Pancreas (tissue), 10 donors: ENCODE results near the gene AMN. TPM values are rescaled to one million over a fixed set of nuclear protein-coding genes. Genes with fewer than 3 reads are reported as not detected.
A peak's percentile ranks its signal among the peaks of the same experiment; 100 is the strongest.

Experiments used
- ATAC-seq, 4 donors: fragments of 200-7000 bp; cut with Tn5 transposase; one replicate each; pipeline versions ENCODE4 v1.8.0 to v1.9.1; 2020; ENCODE audit warnings: mild to moderate bottlenecking in 4 of 4, moderate library complexity in 4 of 4
- DNase-seq, 6 donors: peaks; one replicate each; pipeline ENCODE4 v3.0.0-alpha.2; 2020
- FAIRE-seq: peaks from 2 replicates; lab custom pipeline; 2012; peaks lifted over from hg19 to GRCh38; lab: Jason Lieb, UNC
- H3K27ac ChIP-seq, 4 donors: fragments of 200-600 bp; sonication (generic); 1 replicate in 3 of 4; 2 replicates in 1 of 4; pipeline versions ENCODE4 v1.5.0 to v1.8.0; 2020
- H3K27me3 ChIP-seq, 4 donors: fragments of 200-600 bp; one replicate each; pipeline ENCODE4 v1.8.0; 2021
- H3K36me3 ChIP-seq, 3 donors: fragments of 200-600 bp; sonication (generic) in 1 of 3; one replicate each; pipeline versions ENCODE4 v1.5.0 to v1.8.0; 2020 to 2021
- H3K4me1 ChIP-seq, 3 donors: fragments of 200-600 bp; one replicate each; pipeline ENCODE4 v1.8.0; 2021
- H3K4me3 ChIP-seq, 4 donors: fragments of 200-600 bp; sonication (generic) in 2 of 4; one replicate each; pipeline versions ENCODE4 v1.5.0 to v1.8.0; 2020 to 2021
- H3K9me3 ChIP-seq, 4 donors: fragments of 200-600 bp; one replicate each; pipeline ENCODE4 v1.8.0; 2021
- WGBS, 2 donors: extraction: QIAGEN DNeasy Blood & Tissue Kit; methylation state at CpG; one replicate each; pipeline ENCODE4 v1.1.7; 2013; 5-methylcytosine and 5-hydroxymethylcytosine counted together
- intact Hi-C, 3 donors: fragments of 100-400 bp; cut with DNase I; formaldehyde crosslinking; loops; one replicate each; pipeline versions ENCODE4 v1.11.1 to v1.14.2; 2022
- polyA plus RNA-seq, 2 donors: library from polyadenylated mRNA; stranded (reverse); fragments of 200-250 nt; gene quantifications; one replicate each; pipeline ENCODE4 v1.2.3, GENCODE V29; 2013
- total RNA-seq, 6 donors: library from RNA; stranded (reverse); fragmentation: NEBNext Ultra II Directional in 4 of 6; extraction: Animal tissue kit (Norgen Biotek cat#: 25700) in 4 of 6; gene quantifications; one replicate each; pipeline versions ENCODE4 v1.2.1 to v1.2.4, GENCODE V29; 2021 to 2023
- TF ChIP-seq, protein P1 (sequence below), 4 donors: fragments of 200-600 bp; sonication (generic) in 3 of 4; IDR thresholded peaks; one replicate each; pipeline versions ENCODE4 v1.5.0 to v1.8.0; 2021; ENCODE audit warnings: antibody characterized with exemption in 4 of 4
- donor health status: healthy with polysubstance abuse.
- donor health status: DM: no; HTN: no; CAD: no; lungs with moderate emphysema.
- donor health status: DM: no; HTN: no; CAD: no.
- donor health status: control.
- donor health status: control.
- donor health status: Bipolar disorder and iron deficiency.
- donor health status: DM: yes; HTN: yes; CAD: no.
- donor health status: DM: no; HTN: no; CAD: no.
- donor health status: DM: no; HTN: no; CAD: no.
- donor health status: DM: yes; HTN: yes; CAD: no.

Gene AMN
- total and polyA plus RNA-seq, 8 donors, result 1.0 to 4.3 (median 1.5) TPM

DNA sequence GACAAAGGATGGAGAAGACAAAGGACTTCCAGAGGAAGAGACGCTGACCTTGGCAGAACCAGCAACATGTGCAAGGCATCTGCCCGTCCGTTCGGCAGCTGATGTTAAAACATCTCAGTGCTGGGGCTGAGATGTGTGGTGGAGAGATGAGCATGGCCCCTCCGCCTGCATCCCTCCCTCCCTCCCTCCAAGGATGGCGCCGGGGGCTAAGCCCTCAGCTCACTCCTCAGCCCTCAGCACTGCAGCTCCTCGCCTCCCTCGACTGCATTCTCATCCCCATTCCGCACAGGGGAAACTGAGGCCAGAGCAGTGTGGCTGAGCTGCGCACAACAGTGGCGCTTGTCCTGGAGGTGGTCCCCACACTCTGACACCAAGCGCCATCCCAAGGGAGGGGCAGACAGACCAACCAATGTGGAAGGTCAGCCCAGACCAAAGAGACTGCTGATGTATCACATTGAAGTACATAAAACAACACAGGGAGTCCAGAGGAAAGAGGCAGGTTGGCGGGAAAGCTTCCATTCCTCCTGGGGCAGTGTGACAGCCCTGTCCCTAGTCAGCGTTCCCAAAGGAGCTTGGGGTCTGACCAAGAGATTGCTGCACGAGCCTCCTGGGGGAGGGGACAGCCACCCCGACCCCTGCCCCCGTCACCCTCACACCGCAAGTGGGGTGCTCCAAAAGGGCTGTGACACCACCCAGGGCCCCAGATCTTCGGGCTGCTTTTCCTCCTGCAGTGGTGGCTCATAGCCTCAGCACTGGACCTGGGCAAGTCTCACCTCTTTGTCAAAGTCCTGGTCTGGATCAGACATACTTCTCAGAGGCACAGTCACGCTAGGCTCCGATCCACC lies 15.1 kb downstream of the AMN start:
- ATAC-seq, result no peak
- DNase-seq, result peak in 1 of 6 donors; percentile 45
- 94 to 95% methylated on average over 20 to 22 of the region's 22 CpGs for WGBS, 2 donors
- H3K4me3 ChIP-seq, result no peak overlapping the region
- no peak for FAIRE-seq
- H3K9me3 ChIP-seq, result no peaks in the 10 kb centered on the region
- H3K36me3 ChIP-seq, result peaks cover 0 to 38% (median 0%) of the 10 kb centered on the region in 3 donors
- H3K4me1 ChIP-seq, result no peaks in the 10 kb centered on the region
- no peak overlapping the region for H3K27ac ChIP-seq
- intact Hi-C loops, result no loop called here
- TF ChIP-seq, protein P1, sequence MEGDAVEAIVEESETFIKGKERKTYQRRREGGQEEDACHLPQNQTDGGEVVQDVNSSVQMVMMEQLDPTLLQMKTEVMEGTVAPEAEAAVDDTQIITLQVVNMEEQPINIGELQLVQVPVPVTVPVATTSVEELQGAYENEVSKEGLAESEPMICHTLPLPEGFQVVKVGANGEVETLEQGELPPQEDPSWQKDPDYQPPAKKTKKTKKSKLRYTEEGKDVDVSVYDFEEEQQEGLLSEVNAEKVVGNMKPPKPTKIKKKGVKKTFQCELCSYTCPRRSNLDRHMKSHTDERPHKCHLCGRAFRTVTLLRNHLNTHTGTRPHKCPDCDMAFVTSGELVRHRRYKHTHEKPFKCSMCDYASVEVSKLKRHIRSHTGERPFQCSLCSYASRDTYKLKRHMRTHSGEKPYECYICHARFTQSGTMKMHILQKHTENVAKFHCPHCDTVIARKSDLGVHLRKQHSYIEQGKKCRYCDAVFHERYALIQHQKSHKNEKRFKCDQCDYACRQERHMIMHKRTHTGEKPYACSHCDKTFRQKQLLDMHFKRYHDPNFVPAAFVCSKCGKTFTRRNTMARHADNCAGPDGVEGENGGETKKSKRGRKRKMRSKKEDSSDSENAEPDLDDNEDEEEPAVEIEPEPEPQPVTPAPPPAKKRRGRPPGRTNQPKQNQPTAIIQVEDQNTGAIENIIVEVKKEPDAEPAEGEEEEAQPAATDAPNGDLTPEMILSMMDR (IDR thresholded peaks at IDR 0.05), result no peak
- no peaks in the 10 kb centered on the region for H3K27me3 ChIP-seq

- FAIRE-seq (no peak), DNase-seq (peak in 1 of 6 donors; percentile 61), ATAC-seq (no peak)
- intact Hi-C loops, result no loop called here
- Histone ChIP-seq H3K27me3 (no peaks in the 10 kb centered on the region), H3K4me1 (no peaks in the 10 kb centered on the region), H3K27ac (no peak overlapping the region), H3K36me3 (peaks cover 0 to 42% (median 0%) of the 10 kb centered on the region in 3 donors), H3K9me3 (no peaks in the 10 kb centered on the region), H3K4me3 (no peak overlapping the region)
- 92 to 97% methylated on average over 12 of the region's 12 CpGs for whole genome bisulfite sequencing, 2 donors
- TF ChIP-seq, protein P1 (IDR thresholded peaks at IDR 0.05), result no peak
Measured at GRCh38 chr14:102938191-102938590, 15.7 kb downstream of the AMN start.

DNA sequence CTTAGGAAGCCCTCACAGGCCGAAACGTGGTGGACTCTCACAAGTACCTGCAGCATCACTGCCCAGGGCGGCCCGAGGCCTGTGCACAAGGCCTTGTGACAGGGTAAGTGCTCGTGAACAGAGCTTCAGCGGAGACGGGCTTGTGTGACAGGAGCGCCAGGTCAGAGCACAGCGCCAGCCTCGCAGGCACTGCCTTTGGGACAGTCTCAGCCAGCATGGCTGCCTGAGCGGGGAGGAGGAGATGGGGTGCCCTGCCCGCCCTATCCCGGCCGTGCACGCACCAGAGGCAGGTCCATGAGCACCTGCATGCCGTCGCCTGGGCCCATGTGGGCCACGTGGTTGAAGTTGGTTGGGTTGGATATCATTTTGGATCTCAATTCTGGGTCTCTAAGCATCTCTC lies 16.9 kb downstream of the AMN start:
- TF ChIP-seq, protein P1 (IDR thresholded peaks at IDR 0.05), result no peak
- 95% methylated on average over 18 of the region's 18 CpGs for WGBS, 2 donors
- Histone ChIP-seq H3K27me3 (no peaks in the 10 kb centered on the region), H3K27ac (no peak overlapping the region), H3K36me3 (peaks cover 0 to 53% (median 7%) of the 10 kb centered on the region in 3 donors), H3K9me3 (no peaks in the 10 kb centered on the region), H3K4me3 (no peak overlapping the region), H3K4me1 (no peaks in the 10 kb centered on the region)
- ATAC-seq (no peak), DNase-seq (peak in 1 of 6 donors; percentile 75), FAIRE-seq (no peak)
- intact Hi-C loops, result no loop called here

DNA sequence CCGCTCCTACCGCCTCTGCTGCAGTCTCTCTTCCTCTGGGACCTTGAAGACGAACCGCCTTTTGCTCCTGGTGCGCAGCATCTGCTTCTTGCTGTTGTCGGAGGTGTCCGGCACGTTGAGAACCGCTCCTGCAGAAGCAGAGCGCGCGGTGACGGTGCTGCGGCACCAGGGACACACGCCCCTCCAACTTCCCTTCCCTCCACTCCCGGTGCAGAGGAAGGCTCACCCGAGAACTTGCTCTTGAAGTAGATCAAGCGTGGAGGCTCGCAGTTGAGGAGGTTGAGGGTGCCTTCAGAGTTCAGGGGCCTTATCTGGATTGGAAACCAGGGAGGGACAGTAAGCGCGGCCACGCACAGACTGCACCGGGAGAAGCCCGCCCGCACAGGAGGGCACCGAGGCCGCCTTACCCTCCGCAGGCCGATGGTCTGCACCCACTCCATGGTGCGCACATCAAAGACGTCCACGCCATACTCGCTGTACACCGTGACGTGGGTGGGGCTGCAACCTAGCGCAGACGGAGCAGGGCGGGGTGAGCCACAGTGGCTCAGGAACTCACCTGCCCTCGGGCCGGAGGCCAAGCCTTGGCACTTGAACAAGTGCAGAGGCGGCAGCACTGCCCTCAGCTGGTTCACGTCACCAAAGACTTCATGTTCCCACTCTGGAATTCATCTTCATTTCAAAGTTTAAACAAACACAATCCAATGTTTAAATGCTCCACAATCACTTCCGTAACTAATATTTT lies 17.5 kb downstream of the AMN start:
- H3K27me3 ChIP-seq, result no peaks in the 10 kb centered on the region
- H3K27ac ChIP-seq, result no peak overlapping the region
- 93 to 95% methylated on average over 43 of the region's 43 CpGs for WGBS, 2 donors
- intact Hi-C loops, result no loop called here
- no peaks in the 10 kb centered on the region for H3K9me3 ChIP-seq
- DNase-seq (peak in 1 of 6 donors; percentile 47), FAIRE-seq (no peak), ATAC-seq (peak in 1 of 4 donors; percentile 38)
- peaks cover 0 to 60% (median 8%) of the 10 kb centered on the region in 3 donors for H3K36me3 ChIP-seq
- TF ChIP-seq, protein P1 (IDR thresholded peaks at IDR 0.05), result no peak
- no peaks in the 10 kb centered on the region for H3K4me1 ChIP-seq
- H3K4me3 ChIP-seq, result no peak overlapping the region
